OCI-LY1 (cell line): ENCODE data around the gene GTF3C1.

Experiments
- H2AFZ ChIP-seq: fragments of 200-600 bp; sonication (generic), shearing (Covaris generic); 2 replicates; pipeline ENCODE4 v1.6.0; 2014; ENCODE audit warnings: antibody characterized with exemption, mild to moderate bottlenecking, low read length
- H3F3A ChIP-seq: fragments of 200-600 bp; sonication (generic), shearing (Covaris generic); 2 replicates; pipeline ENCODE4 v1.6.0; 2014; ENCODE audit warnings: mild to moderate bottlenecking, antibody characterized with exemption, low read length, moderate library complexity; ENCODE audit not compliant: insufficient read depth
- H3K27ac ChIP-seq: fragments of 200-600 bp; sonication (generic); 2 replicates; pipeline ENCODE4 v1.5.1; 2014; ENCODE audit warnings: low read length, mixed run types, mild to moderate bottlenecking, low read depth; ENCODE audit not compliant: poor library complexity, severe bottlenecking
- H3K27me3 ChIP-seq: fragments of 200-600 bp; sonication (generic); 2 replicates; pipeline ENCODE4 v1.6.0; 2014; ENCODE audit warnings: antibody characterized with exemption, mild to moderate bottlenecking, low read length, moderate library complexity; ENCODE audit not compliant: insufficient read depth
- H3K36me3 ChIP-seq: fragments of 200-600 bp; sonication (generic); 2 replicates; pipeline ENCODE4 v1.6.1; 2014; ENCODE audit warnings: mild to moderate bottlenecking, antibody characterized with exemption, low read length, moderate library complexity, mixed read lengths; ENCODE audit not compliant: insufficient read depth
- H3K4me1 ChIP-seq: fragments of 200-600 bp; sonication (generic); 2 replicates; pipeline ENCODE4 v1.5.1; 2014; ENCODE audit warnings: mild to moderate bottlenecking, low read length, moderate library complexity; ENCODE audit not compliant: insufficient read depth, severe bottlenecking
- H3K4me2 ChIP-seq: fragments of 200-600 bp; sonication (generic), shearing (Covaris generic); 2 replicates; pipeline ENCODE4 v1.6.1; 2014; ENCODE audit warnings: low read length
- H3K4me3 ChIP-seq: fragments of 200-600 bp; sonication (generic); 2 replicates; pipeline ENCODE4 v1.5.1; 2014; ENCODE audit warnings: low read length, low read depth, mild to moderate bottlenecking, mixed read lengths; ENCODE audit not compliant: poor library complexity, severe bottlenecking
- H3K79me2 ChIP-seq: fragments of 200-600 bp; shearing (Covaris generic); 2 replicates; pipeline ENCODE4 v1.6.1; 2016; ENCODE audit warnings: mixed run types, low read length, mixed read lengths; ENCODE audit not compliant: insufficient read depth
- H3K9ac ChIP-seq: fragments of 200-600 bp; sonication (generic), shearing (Covaris generic); 2 replicates; pipeline ENCODE4 v1.6.1; 2014; ENCODE audit warnings: mild to moderate bottlenecking, low read length, mixed read lengths
- H3K9me2 ChIP-seq: fragments of 200-600 bp; sonication (generic), shearing (Covaris generic); 2 replicates; pipeline ENCODE4 v1.6.1; 2014; ENCODE audit warnings: low read depth, mild to moderate bottlenecking, low read length, mixed read lengths
- H3K9me3 ChIP-seq: fragments of 200-600 bp; shearing (Covaris generic); 2 replicates; pipeline ENCODE4 v1.6.1; 2014; ENCODE audit warnings: low read length, mixed read lengths
- H4K20me1 ChIP-seq: fragments of 200-600 bp; sonication (generic), shearing (Covaris generic); 2 replicates; pipeline ENCODE4 v1.6.0; 2016; ENCODE audit warnings: mild to moderate bottlenecking, low read length; ENCODE audit not compliant: insufficient read depth
- CTCF ChIP-seq: fragments of 200-600 bp; sonication (generic), shearing (Covaris generic); IDR thresholded peaks from 2 replicates; pipeline ENCODE4 v1.5.1; 2017; ENCODE audit warnings: mild to moderate bottlenecking, antibody characterized with exemption, low read length, moderate library complexity, mixed read lengths
- EZH2 ChIP-seq: fragments of 200-600 bp; sonication (generic), shearing (Covaris generic); IDR thresholded peaks from 2 replicates; pipeline ENCODE4 v1.8.0; 2017; ENCODE audit warnings: borderline replicate concordance, mixed run types, mild to moderate bottlenecking, antibody characterized with exemption, low read length, moderate library complexity, mixed read lengths

GTF3C1 gene

GRCh38 chr16:27474041-27474440 lies 75.7 kb downstream of the GTF3C1 start:
- H3K4me3 ChIP-seq, result no peak overlapping the region
- no peak overlapping the region for H3K4me2 ChIP-seq
- H3K4me1 ChIP-seq, result no peaks in the 10 kb centered on the region
- H3K79me2 ChIP-seq, result no peaks in the 10 kb centered on the region
- H3K36me3 ChIP-seq, result peaks cover 83% of the 10 kb centered on the region
- H3F3A ChIP-seq, result no peaks in the 10 kb centered on the region
- TF ChIP-seq EZH2 (no peak), CTCF (no peak)
- H3K9ac ChIP-seq, result no peak overlapping the region
- no peak overlapping the region for H3K27ac ChIP-seq
- H2AFZ ChIP-seq, result no peak overlapping the region
- H3K9me2 ChIP-seq, result no peaks in the 10 kb centered on the region
- no peaks in the 10 kb centered on the region for H4K20me1 ChIP-seq
- no peaks in the 10 kb centered on the region for H3K9me3 ChIP-seq
- H3K27me3 ChIP-seq, result no peaks in the 10 kb centered on the region

- Histone ChIP-seq H3K9ac (no peak overlapping the region), H3K36me3 (peaks cover 82% of the 10 kb centered on the region)
Observed at GRCh38 chr16:27473101-27473900, 76.4 kb downstream of the GTF3C1 start.

GRCh38 chr16:27472091-27473020 lies 77.4 kb downstream of the GTF3C1 start:
- Histone ChIP-seq H3F3A (no peaks in the 10 kb centered on the region), H3K27me3 (no peaks in the 10 kb centered on the region), H3K9me3 (no peaks in the 10 kb centered on the region), H3K36me3 (peaks cover 83% of the 10 kb centered on the region), H3K4me2 (no peak overlapping the region), H3K9me2 (no peaks in the 10 kb centered on the region), H4K20me1 (no peaks in the 10 kb centered on the region), H3K27ac (no peak overlapping the region), H3K4me3 (no peak overlapping the region), H3K4me1 (no peaks in the 10 kb centered on the region), H3K9ac (no peak overlapping the region), H2AFZ (no peak overlapping the region), H3K79me2 (no peaks in the 10 kb centered on the region)
- no peak for TF ChIP-seq EZH2
- TF ChIP-seq CTCF, result no peak

More at GRCh38 chr16:27473101-27473900, 76.4 kb downstream of the GTF3C1 start:
- TF ChIP-seq EZH2 (no peak), CTCF (no peak)
- Histone ChIP-seq H3K27ac (no peak overlapping the region), H3K4me3 (no peak overlapping the region), H3K27me3 (no peaks in the 10 kb centered on the region), H3K4me2 (no peak overlapping the region), H3F3A (no peaks in the 10 kb centered on the region), H3K9me2 (no peaks in the 10 kb centered on the region), H3K79me2 (no peaks in the 10 kb centered on the region), H2AFZ (no peak overlapping the region), H3K4me1 (no peaks in the 10 kb centered on the region), H3K9me3 (no peaks in the 10 kb centered on the region), H4K20me1 (no peaks in the 10 kb centered on the region)
